Measurements from ENCODE around the gene ASIC1.

DNA sequence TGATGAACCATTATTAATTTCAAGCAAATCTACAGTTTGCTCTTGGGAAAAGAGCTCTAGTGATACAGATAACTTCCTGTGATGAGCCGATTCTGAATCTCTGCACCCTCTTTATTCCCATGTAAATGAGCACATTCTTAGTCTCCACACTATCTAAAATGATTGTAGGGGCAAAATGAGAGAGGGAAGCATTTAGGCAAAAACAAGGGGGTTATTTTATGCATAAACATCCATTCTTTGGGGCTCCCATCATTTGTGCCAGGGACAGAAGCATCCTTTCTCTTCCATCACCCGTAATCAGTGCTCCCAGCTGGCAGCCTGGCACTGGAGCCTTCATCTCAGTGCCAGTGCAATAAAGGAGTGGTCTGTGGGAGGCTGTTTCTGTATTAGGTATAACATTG lies 44.7 kb downstream of the ASIC1 start:
- TF ChIP-seq, protein P1, sequence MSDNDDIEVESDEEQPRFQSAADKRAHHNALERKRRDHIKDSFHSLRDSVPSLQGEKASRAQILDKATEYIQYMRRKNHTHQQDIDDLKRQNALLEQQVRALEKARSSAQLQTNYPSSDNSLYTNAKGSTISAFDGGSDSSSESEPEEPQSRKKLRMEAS (IDR thresholded peaks at IDR 0.05): no peak
- no peak for TF ChIP-seq YY1 (IDR thresholded peaks at IDR 0.05; ENCODE audit: low read depth)
- no peak for TF ChIP-seq FOXM1 (IDR thresholded peaks at IDR 0.05; ENCODE audit: borderline replicate concordance, low read depth)
- TF ChIP-seq, protein P2, sequence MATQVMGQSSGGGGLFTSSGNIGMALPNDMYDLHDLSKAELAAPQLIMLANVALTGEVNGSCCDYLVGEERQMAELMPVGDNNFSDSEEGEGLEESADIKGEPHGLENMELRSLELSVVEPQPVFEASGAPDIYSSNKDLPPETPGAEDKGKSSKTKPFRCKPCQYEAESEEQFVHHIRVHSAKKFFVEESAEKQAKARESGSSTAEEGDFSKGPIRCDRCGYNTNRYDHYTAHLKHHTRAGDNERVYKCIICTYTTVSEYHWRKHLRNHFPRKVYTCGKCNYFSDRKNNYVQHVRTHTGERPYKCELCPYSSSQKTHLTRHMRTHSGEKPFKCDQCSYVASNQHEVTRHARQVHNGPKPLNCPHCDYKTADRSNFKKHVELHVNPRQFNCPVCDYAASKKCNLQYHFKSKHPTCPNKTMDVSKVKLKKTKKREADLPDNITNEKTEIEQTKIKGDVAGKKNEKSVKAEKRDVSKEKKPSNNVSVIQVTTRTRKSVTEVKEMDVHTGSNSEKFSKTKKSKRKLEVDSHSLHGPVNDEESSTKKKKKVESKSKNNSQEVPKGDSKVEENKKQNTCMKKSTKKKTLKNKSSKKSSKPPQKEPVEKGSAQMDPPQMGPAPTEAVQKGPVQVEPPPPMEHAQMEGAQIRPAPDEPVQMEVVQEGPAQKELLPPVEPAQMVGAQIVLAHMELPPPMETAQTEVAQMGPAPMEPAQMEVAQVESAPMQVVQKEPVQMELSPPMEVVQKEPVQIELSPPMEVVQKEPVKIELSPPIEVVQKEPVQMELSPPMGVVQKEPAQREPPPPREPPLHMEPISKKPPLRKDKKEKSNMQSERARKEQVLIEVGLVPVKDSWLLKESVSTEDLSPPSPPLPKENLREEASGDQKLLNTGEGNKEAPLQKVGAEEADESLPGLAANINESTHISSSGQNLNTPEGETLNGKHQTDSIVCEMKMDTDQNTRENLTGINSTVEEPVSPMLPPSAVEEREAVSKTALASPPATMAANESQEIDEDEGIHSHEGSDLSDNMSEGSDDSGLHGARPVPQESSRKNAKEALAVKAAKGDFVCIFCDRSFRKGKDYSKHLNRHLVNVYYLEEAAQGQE (IDR thresholded peaks at IDR 0.05; ENCODE audit: low read depth): no peak
- no peak for TF ChIP-seq CREB1 (IDR thresholded peaks at IDR 0.05; ENCODE audit: low read depth)
- no peak for TF ChIP-seq CEBPB (IDR thresholded peaks at IDR 0.05)
